ENCODE data around the gene PRKCZ. TPM values are rescaled to one million over a fixed set of nuclear protein-coding genes. Genes with fewer than 3 reads are reported as not detected.

The PRKCZ gene
- total and polyA plus RNA-seq, 9 of the 15 experiments (the other 6 are each of a cell fraction or from before 2014, with no cell fraction given): 0.07 to 3.1 (median 1.3) TPM

GRCh38 chr1:2205191-2205952 is 155.2 kb downstream of the PRKCZ start (continued):
- peak; percentile 61 for TF ChIP-seq HNRNPK (IDR thresholded peaks at IDR 0.05; ENCODE audit: low read depth, low read length, poor library complexity, severe bottlenecking)
- no peak for TF ChIP-seq ETS2 (tag; IDR thresholded peaks at IDR 0.05; ENCODE audit: borderline replicate concordance, poor library complexity, severe bottlenecking)
- TF ChIP-seq SMAD1 (IDR thresholded peaks at IDR 0.05; ENCODE audit: low read depth, low read length, partially characterized antibody): no peak
- TF ChIP-seq CUX1 (CRISPR knock-in tag; IDR thresholded peaks at IDR 0.05): no peak
- no peak for TF ChIP-seq CCAR2 (IDR thresholded peaks at IDR 0.05; ENCODE audit: low read depth, low read length)
- no peak; the same call in 1 of the 2 replicates for TF ChIP-seq CREB1 (IDR thresholded peaks at IDR 0.05)
- peak; percentile 73 for TF ChIP-seq CREB1 (CRISPR knock-in tag; IDR thresholded peaks at IDR 0.05)
- TF ChIP-seq ZNF512 (tag; IDR thresholded peaks at IDR 0.05): no peak
- no peak for TF ChIP-seq BDP1 (IDR thresholded peaks at IDR 0.05; ENCODE audit: insufficient read depth, insufficient read length)
- no peak for TF ChIP-seq ZNF766 (CRISPR knock-in tag; conservative IDR thresholded peaks at IDR 0.05)
- TF ChIP-seq CTBP1 (IDR thresholded peaks at IDR 0.05; ENCODE audit: borderline replicate concordance): peak; percentile 94
- TF ChIP-seq SNRNP70 (optimal IDR thresholded peaks at IDR 0.05; ENCODE audit: low read depth, low read length): no peak
- TF ChIP-seq DLX4 (CRISPR knock-in tag; IDR thresholded peaks at IDR 0.05): no peak
- no peak for TF ChIP-seq ZNF507 (tag; conservative IDR thresholded peaks at IDR 0.05)
- TF ChIP-seq ZC3H8 (IDR thresholded peaks at IDR 0.05): no peak
- peak; percentile 75; the same call in 1 of the 2 replicates for TF ChIP-seq ZNF830 (CRISPR knock-in tag; IDR thresholded peaks at IDR 0.05)
- TF ChIP-seq MCM3 (IDR thresholded peaks at IDR 0.05): no peak
- no peak for TF ChIP-seq GTF3C2 (IDR thresholded peaks at IDR 0.05; ENCODE audit: borderline replicate concordance, extremely low read depth, insufficient read length)
